CD4-positive, alpha-beta T cell treated with Interleukin-1 beta for 1 hour (primary cell): ENCODE measurements around the gene PREB.
"Not testable (repeated sequence)": the region's sequence is repeated elsewhere in the genome, so short reads cannot be mapped to it uniquely, and the experiment has no call there.

Experiments used
- DNase-seq, 2 donors: peaks; one replicate each; pipeline ENCODE4 v3.0.0-alpha.2; 2020 to 2022

The PREB gene

GRCh38 chr2:27133905-27134780 lies at the start of gene PREB:
TSS of gene PREB (minus strand) at chr2:27134636. CDS start at chr2:27134421, 215 bp downstream.
- DNase-seq, result peak; percentile 98

DNA sequence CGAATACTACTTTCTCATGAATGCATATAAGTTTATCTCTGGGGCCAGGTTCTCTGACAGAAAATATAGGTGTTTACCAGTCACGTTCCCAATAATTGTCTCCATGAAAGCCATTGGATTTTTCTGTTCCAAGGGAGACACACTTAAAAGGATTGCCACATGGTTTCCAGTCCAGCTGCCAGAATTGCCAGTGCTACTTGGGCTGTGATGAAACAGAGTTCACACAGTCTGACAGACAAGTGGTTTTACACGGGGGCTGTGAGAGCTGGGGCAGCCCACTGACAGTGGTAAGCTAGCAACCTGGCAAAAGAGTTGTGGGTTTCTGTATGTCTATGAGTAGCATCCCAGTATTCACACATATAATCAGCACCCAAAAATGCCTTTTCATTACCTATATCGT lies 49.7 kb upstream of the PREB start:
- no peak for DNase-seq

DNA sequence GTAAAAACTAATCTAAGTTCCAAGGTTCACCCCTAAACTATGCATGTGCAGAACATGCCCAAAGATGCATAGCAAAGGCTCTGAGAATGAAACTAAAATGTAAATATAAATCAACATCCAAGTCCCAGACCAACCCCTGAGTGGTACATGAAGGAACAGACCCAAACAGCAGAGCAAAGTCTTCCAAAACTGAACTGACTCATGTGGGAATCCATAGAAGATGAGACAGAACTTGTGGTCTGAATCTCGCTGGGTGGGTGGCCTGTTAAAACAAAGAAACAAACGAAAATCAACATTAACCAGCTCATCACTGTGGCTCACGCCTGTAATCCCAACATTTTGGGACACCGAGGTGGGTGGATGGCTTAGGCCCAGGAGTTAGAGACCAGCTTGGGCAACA lies 47.9 kb upstream of the PREB start:
- no peak for DNase-seq

- DNase-seq, result no peak
Observed at GRCh38 chr2:27179344-27180000, 45.0 kb upstream of the PREB start.

DNA sequence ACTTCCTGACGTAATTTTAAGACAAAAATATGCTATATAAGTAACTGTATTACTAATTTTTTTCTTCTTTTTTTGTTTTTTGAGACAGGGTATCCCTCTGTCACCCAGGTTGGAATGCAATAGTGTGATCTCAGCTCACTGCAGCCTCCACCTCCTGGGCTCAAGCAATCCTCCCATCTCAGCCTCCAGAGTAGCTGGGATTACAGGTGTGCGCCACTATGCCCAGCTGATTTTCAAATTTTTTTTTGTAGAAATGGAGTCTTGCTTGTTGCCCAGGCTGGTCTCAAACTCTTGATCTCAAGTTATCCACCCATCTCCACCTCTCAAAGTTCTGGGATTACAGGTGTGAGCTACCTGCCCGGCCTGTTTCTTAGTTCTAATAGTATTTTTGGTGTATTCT lies 44.0 kb upstream of the PREB start:
- DNase-seq, result no peak

DNA sequence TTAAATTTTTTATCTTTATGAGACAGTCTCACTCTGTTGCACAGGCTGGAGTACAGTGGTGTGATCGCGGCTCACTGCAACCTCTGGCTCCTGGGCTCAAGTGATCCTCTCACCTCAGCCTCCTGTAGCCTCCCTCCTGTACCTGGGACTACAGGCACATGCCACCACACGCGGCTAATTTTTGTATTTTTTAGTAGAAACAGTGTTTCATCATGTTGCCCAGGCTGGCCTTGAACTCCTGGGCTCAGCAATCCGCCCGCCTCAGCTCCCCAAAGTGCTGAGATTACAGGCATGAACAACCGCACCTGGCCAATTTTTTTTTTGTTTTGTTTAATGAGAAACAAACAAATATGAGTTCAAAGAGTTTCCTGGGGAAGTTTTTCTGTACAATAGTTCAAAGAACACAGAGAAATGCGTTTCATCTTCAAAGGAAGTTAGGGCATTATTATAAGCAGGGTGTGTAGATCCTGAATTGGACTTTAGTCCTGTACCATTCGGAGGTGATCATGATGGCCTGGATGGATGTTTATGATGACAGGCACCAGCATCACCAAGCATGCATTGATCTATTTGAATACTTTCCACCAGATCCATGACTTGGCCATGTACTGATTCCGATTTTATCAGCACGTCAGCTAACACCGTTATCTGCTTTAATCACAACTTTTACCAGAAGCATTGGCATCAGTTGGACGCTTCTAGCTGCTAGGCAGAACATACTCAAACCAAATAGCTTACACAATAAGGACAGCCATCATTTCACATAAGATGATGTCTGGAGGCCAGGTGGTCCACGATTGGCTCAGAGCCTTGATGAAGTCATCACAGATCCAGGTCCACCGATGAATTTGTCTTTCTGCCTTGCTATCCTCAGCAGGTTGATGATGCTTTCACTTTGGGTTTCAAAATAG lies 43.3 kb upstream of the PREB start:
- no peak for DNase-seq

- not testable (repeated sequence) for DNase-seq
Observed at GRCh38 chr2:27175781-27176180, 41.3 kb upstream of the PREB start.

DNA sequence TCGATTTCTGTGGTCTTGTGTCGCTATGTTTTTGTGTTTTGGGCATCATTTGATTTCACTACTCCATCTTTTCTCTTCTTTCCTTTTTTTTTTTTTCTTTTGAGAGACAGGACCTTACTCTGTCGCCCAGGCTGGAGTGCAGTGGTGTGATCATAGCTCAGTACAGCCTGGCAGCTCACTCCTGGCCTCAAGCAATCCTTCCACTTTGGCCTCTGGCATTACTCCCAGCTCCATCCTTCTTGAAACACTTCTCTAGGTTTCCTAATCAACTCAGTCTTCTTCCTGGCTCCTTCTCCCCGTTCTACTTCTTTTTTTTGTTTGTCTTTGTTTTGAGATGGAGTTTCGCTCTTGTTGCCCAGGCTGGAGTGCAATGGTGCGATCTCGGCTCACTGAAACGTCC lies 40.9 kb upstream of the PREB start:
- DNase-seq, result no peak

DNA sequence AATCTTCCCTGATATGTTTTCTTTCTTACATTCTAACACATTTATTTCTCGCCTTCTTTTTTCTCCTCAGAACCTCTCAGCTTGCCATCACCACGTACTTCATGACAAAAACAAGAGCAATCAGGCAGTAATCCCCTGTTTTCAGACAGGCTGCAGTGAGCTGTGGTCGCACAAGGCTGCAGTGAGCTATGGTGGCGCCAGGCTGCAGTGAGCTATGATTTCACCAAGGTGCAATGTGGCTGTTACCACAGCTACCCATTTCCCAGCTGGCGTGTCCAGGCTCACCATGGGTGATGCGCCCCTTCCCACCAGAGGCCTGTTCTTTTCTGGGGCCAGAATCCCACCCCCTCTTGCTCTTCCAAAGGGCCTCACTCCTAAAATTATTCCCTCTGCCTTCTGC lies 40.2 kb upstream of the PREB start:
- DNase-seq, result no peak

GRCh38 chr2:27171351-27171848 lies 37.0 kb upstream of the PREB start:
- DNase-seq, result no peak

DNA sequence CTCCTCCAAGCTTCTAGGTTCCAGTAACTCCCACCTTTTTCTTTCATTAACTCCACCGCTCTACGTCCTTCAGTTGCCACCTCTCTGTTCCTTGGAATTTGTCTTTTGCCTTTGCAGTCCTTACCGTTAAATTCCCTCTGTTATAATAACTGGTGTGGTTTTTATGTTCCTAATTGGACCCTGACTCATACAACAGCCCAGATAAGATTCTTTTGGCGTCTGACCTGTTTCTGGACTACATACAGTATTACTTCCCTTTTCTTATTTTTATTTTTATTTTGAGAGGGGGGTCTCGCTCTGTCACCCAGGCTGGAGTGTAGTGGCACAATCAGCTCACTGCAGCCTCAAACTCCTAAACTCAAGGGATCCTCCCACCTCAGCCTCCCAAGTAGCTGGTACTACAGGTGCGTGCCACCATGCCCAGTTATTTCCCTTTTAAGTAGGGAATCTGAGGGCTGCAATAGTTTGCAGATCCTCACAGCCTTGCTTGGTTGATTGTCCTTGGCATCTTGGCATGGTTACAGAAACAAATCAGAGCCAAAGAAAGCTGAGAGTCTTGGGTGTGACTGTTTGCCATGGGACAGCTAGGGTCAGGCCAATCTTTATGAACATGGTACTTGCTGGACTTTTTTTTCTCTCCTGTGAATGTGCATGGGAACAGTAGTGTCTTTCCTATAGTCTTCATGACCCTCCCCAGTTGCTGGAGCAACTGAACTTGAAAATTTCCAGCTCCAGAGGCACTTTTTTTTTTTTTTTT lies 36.3 kb upstream of the PREB start:
- DNase-seq, result no peak

DNA sequence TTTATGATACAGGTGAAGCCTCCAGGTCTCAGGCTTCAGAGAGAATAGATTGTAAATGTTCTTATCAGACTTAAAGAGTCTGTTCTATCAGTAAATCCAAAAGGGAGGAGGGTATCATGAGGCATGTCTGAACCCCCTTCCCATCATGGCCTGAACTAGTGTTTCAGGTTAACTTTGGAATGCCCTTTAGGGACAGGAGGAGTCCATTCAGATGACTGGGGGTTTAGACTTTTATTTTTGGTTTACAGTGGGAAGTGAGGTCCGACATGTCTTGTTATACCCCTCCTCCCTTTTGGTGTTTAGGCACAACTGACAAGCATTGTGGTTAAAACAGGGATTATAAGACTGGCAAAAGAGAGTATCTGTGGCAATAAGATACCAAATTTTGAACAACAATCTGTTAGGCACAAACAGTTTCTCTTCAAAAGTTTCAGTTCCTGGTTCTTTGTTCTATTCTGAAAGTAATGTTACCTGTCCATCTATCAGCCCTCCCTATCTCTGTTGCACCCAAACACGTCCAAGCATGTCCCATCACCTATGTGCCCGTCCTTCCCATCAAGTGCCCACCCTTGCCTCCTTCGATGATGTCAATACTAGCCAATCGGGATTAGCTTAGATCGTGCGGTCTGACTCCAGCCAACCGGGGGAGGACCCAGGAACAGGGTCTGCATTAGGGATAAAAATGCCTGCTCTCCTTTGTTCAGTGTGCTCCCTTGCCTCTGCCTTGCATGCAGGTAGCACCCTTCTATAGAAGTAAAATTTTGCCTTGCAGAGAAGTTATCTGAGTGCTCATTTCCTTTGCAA lies 30.7 kb upstream of the PREB start:
- no peak for DNase-seq

GRCh38 chr2:27162151-27163121 lies 28.0 kb upstream of the PREB start:
- no peak for DNase-seq

- DNase-seq, result no peak
Observed at GRCh38 chr2:27160191-27160590, 25.8 kb upstream of the PREB start.

DNA sequence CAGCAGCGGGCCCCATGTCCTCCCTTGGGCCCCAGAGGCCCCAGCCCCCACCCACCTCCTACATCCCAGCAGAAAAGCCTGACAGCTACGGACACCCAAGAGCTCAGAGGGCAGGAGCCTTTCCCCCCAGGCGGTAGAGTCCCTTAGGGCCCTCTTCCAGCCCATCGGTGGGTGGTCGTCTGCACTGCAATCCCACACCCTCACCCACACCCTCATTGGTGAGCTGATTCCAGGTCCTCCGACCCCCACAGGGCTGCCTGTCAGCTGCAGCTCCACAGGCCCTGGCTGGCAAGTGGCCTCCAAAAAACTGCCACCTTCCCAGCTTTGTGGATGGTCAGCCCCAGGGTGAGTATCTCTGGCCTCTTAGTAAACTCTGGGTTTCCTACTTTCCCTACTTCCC lies 24.8 kb upstream of the PREB start:
- no peak for DNase-seq

DNA sequence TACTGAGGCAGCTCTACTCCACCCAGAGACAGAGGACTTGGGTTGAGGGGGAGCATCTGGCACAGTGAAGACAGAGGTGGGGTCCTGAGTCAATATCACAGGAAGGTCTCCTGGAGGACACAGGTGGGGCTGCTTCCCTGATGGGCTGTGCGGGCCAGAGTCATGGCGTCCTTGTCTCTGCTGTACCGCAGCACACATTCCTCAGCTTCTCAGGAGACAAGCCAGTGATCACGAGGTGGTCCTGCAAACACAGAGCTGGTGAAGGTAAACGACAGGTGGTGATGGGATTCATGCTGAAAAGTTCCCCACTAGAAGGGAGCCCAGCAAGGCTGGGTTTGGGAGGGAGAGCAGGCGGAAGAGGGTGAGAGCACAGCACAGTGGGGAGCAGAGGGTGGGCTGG lies 24.0 kb upstream of the PREB start:
- DNase-seq, result no peak

DNA sequence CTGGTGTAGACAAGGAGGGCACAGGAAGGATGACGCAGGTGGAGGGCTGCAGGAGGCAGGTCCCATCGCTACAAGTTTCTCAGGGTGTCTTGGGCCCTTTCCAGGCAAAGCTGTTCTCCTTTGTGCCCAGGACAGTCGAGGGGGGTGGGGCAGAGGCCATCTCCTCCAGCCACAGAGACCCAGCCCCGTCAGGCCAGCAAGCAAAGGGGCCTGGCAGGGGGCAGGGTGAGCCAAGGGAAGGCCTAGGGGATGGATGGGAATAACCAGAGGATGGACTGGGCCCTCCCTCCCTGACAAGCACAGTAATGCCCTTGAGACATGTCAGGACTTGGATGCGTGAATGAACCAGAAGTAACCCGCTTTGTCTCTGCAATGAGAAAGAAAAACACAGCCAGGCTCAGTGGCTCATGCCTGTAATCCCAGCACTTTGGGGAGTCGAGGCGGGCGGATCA lies 20.7 kb upstream of the PREB start:
- no peak for DNase-seq

- DNase-seq, result no peak
Observed at GRCh38 chr2:27154488-27154887, 20.1 kb upstream of the PREB start.

GRCh38 chr2:27152796-27153464 lies 18.5 kb upstream of the PREB start:
- no peak for DNase-seq
